Measurements from ENCODE around the gene MUC22.

GRCh38 chr6:31001281-31001888 is 8.9 kb upstream of the MUC22 start:
- TF ChIP-seq, protein P1, sequence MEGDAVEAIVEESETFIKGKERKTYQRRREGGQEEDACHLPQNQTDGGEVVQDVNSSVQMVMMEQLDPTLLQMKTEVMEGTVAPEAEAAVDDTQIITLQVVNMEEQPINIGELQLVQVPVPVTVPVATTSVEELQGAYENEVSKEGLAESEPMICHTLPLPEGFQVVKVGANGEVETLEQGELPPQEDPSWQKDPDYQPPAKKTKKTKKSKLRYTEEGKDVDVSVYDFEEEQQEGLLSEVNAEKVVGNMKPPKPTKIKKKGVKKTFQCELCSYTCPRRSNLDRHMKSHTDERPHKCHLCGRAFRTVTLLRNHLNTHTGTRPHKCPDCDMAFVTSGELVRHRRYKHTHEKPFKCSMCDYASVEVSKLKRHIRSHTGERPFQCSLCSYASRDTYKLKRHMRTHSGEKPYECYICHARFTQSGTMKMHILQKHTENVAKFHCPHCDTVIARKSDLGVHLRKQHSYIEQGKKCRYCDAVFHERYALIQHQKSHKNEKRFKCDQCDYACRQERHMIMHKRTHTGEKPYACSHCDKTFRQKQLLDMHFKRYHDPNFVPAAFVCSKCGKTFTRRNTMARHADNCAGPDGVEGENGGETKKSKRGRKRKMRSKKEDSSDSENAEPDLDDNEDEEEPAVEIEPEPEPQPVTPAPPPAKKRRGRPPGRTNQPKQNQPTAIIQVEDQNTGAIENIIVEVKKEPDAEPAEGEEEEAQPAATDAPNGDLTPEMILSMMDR (conservative IDR thresholded peaks at IDR 0.05): no peak
- no peak for TF ChIP-seq ZFX (IDR thresholded peaks at IDR 0.05)

All from C4-2B (cell line).